ENCODE results near the gene CATSPERD.

DNA sequence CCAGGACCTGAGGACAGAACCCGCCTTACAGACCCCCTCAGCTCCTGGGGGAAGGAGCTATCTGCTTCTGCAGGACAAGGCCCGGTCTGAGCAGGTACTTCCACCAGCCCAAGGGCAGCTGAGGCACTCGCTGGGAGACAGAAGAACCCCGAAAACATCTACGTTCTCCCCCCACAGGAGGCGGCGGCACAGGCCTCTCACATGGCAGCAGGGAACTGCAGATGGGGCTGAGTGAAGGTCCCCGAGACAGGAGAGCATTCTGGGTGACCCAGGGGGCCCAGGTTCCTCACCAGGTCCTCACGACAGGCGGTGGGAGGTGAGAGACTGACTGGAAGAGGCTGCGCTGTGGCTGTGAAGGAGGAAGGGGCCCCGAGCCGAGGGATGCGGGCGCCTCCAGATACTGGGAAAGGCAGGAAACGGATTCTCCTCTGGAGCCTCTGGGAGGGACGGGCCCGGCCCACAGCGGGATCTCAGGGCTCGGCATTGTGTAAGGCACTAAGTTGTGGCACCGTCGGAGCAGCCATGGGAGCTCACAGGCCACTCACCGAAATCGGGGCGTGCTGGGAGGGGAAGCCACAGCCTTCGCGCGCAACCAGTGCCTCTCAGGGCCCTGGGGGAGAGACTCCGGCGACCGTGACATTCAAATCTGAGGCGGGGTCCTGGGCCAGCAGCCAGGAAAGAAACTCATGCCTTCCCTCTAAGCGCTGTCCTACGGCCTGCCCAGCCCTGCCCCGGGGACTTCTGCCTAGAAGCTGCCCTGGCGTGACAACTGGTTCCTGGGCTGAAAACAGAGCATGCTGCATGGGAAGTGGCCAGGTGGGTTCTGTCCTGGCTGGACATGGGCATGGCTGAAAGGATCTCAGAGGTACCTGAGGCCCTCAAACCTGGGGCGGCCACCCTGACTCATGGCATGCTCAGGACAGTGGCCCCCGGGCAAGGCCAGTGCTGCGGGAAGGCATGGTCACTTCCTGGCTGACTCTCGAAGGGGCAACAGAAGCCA is 16.3 kb upstream of the CATSPERD start:
- TF ChIP-seq, protein P1, sequence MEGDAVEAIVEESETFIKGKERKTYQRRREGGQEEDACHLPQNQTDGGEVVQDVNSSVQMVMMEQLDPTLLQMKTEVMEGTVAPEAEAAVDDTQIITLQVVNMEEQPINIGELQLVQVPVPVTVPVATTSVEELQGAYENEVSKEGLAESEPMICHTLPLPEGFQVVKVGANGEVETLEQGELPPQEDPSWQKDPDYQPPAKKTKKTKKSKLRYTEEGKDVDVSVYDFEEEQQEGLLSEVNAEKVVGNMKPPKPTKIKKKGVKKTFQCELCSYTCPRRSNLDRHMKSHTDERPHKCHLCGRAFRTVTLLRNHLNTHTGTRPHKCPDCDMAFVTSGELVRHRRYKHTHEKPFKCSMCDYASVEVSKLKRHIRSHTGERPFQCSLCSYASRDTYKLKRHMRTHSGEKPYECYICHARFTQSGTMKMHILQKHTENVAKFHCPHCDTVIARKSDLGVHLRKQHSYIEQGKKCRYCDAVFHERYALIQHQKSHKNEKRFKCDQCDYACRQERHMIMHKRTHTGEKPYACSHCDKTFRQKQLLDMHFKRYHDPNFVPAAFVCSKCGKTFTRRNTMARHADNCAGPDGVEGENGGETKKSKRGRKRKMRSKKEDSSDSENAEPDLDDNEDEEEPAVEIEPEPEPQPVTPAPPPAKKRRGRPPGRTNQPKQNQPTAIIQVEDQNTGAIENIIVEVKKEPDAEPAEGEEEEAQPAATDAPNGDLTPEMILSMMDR (IDR thresholded peaks at IDR 0.05; ENCODE audit: low read depth, low read length): no peak
- TF ChIP-seq, protein P2, sequence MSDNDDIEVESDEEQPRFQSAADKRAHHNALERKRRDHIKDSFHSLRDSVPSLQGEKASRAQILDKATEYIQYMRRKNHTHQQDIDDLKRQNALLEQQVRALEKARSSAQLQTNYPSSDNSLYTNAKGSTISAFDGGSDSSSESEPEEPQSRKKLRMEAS (IDR thresholded peaks at IDR 0.05; ENCODE audit: low read depth, low read length): no peak
- TF ChIP-seq POLR2A (IDR thresholded peaks at IDR 0.05; ENCODE audit: extremely low read depth, insufficient read length): no peak
- TF ChIP-seq MYC (IDR thresholded peaks at IDR 0.05; ENCODE audit: low read depth, low read length): no peak
